IPS-18a (cell line): ENCODE results near the gene WDR35.
"Not testable (repeated sequence)": the region's sequence is repeated elsewhere in the genome, so short reads cannot be mapped to it uniquely, and the experiment has no call there.

Experiments used
- H3K27ac ChIP-seq: one replicate; pipeline ENCODE4 v1.5.1; 2013; ENCODE audit warnings: low read length
- H3K27me3 ChIP-seq: one replicate; pipeline ENCODE4 v1.6.1; 2013; ENCODE audit warnings: mild to moderate bottlenecking, low read length; ENCODE audit not compliant: control insufficient read depth, insufficient read depth
- H3K36me3 ChIP-seq: one replicate; pipeline ENCODE4 v1.6.1; 2013; ENCODE audit warnings: low read depth, low read length; ENCODE audit not compliant: control insufficient read depth
- H3K4me1 ChIP-seq: one replicate; pipeline ENCODE4 v1.6.1; 2013; ENCODE audit warnings: low read depth, low read length; ENCODE audit not compliant: control insufficient read depth
- H3K4me3 ChIP-seq: one replicate; pipeline ENCODE4 v1.5.1; 2013; ENCODE audit warnings: low read length
- H3K9ac ChIP-seq: one replicate; pipeline ENCODE4 v1.6.1; 2013; ENCODE audit warnings: mild to moderate bottlenecking, low read length, moderate library complexity
- H3K9me3 ChIP-seq: one replicate; pipeline ENCODE4 v1.6.1; 2013; ENCODE audit warnings: low read depth, low read length; ENCODE audit not compliant: control insufficient read depth

Gene WDR35

GRCh38 chr2:19885791-19886190, 104.1 kb downstream of the WDR35 start:
- Histone ChIP-seq H3K36me3 (no peaks in the 10 kb centered on the region), H3K4me1 (no peaks in the 10 kb centered on the region), H3K9ac (no peak overlapping the region), H3K27me3 (no peaks in the 10 kb centered on the region), H3K9me3 (no peaks in the 10 kb centered on the region), H3K4me3 (no peak overlapping the region), H3K27ac (no peak overlapping the region)

- H3K4me3 ChIP-seq, result no peak overlapping the region
- no peak overlapping the region for H3K27ac ChIP-seq
- H3K36me3 ChIP-seq, result no peaks in the 10 kb centered on the region
- H3K9ac ChIP-seq, result no peak overlapping the region
- no peaks in the 10 kb centered on the region for H3K27me3 ChIP-seq
- no peaks in the 10 kb centered on the region for H3K4me1 ChIP-seq
- no peaks in the 10 kb centered on the region for H3K9me3 ChIP-seq
These were observed 105.8 kb downstream of the WDR35 start for GRCh38 chr2:19883971-19884720.

- no peaks in the 10 kb centered on the region for H3K36me3 ChIP-seq
- no peaks in the 10 kb centered on the region for H3K9me3 ChIP-seq
- no peaks in the 10 kb centered on the region for H3K4me1 ChIP-seq
- no peak overlapping the region for H3K4me3 ChIP-seq
- no peaks in the 10 kb centered on the region for H3K27me3 ChIP-seq
- H3K27ac ChIP-seq, result no peak overlapping the region
- no peak overlapping the region for H3K9ac ChIP-seq
These were observed 106.4 kb downstream of the WDR35 start for GRCh38 chr2:19883486-19883885.

- no peak overlapping the region for H3K4me3 ChIP-seq
- H3K9ac ChIP-seq, result no peak overlapping the region
- H3K36me3 ChIP-seq, result no peaks in the 10 kb centered on the region
- H3K4me1 ChIP-seq, result no peaks in the 10 kb centered on the region
- no peaks in the 10 kb centered on the region for H3K27me3 ChIP-seq
- H3K9me3 ChIP-seq, result no peaks in the 10 kb centered on the region
- no peak overlapping the region for H3K27ac ChIP-seq
These were observed 107.6 kb downstream of the WDR35 start for GRCh38 chr2:19882286-19882685.

- Histone ChIP-seq H3K36me3 (no peaks in the 10 kb centered on the region), H3K27me3 (no peaks in the 10 kb centered on the region), H3K9me3 (no peaks in the 10 kb centered on the region), H3K9ac (no peak overlapping the region), H3K27ac (no peak overlapping the region), H3K4me1 (no peaks in the 10 kb centered on the region), H3K4me3 (no peak overlapping the region)
These were observed 108.0 kb downstream of the WDR35 start for GRCh38 chr2:19881908-19882265.

GRCh38 chr2:19881221-19881907, 108.5 kb downstream of the WDR35 start:
- no peaks in the 10 kb centered on the region for H3K9me3 ChIP-seq
- H3K27ac ChIP-seq, result no peak overlapping the region
- no peaks in the 10 kb centered on the region for H3K4me1 ChIP-seq
- no peaks in the 10 kb centered on the region for H3K36me3 ChIP-seq
- no peak overlapping the region for H3K9ac ChIP-seq
- H3K4me3 ChIP-seq, result no peak overlapping the region
- H3K27me3 ChIP-seq, result no peaks in the 10 kb centered on the region

GRCh38 chr2:19880191-19880590, 109.7 kb downstream of the WDR35 start:
- not testable (repeated sequence) for H3K27me3 ChIP-seq, H3K27ac ChIP-seq, H3K36me3 ChIP-seq, H3K4me3 ChIP-seq, H3K4me1 ChIP-seq, H3K9ac ChIP-seq, H3K9me3 ChIP-seq

GRCh38 chr2:19879120-19879519, 110.8 kb downstream of the WDR35 start:
- H3K4me3 ChIP-seq, result no peak overlapping the region
- no peaks in the 10 kb centered on the region for H3K27me3 ChIP-seq
- no peak overlapping the region for H3K27ac ChIP-seq

GRCh38 chr2:19878268-19879046, 111.4 kb downstream of the WDR35 start:
- Histone ChIP-seq H3K36me3 (no peaks in the 10 kb centered on the region), H3K27me3 (no peaks in the 10 kb centered on the region), H3K27ac (no peak overlapping the region), H3K4me3 (no peak overlapping the region), H3K4me1 (no peaks in the 10 kb centered on the region), H3K9me3 (no peaks in the 10 kb centered on the region), H3K9ac (no peak overlapping the region)

More at GRCh38 chr2:19879120-19879519, 110.8 kb downstream of the WDR35 start:
- Histone ChIP-seq H3K9me3 (no peaks in the 10 kb centered on the region), H3K9ac (no peak overlapping the region), H3K4me1 (no peaks in the 10 kb centered on the region), H3K36me3 (no peaks in the 10 kb centered on the region)

GRCh38 chr2:19876751-19877150, 113.2 kb downstream of the WDR35 start:
- no peaks in the 10 kb centered on the region for H3K9me3 ChIP-seq
- H3K4me3 ChIP-seq, result no peak overlapping the region
- no peak overlapping the region for H3K27ac ChIP-seq
- no peaks in the 10 kb centered on the region for H3K4me1 ChIP-seq
- H3K9ac ChIP-seq, result no peak overlapping the region
- H3K36me3 ChIP-seq, result no peaks in the 10 kb centered on the region
- H3K27me3 ChIP-seq, result no peaks in the 10 kb centered on the region

- Histone ChIP-seq H3K27ac (no peak overlapping the region), H3K4me3 (no peak overlapping the region), H3K36me3 (no peaks in the 10 kb centered on the region), H3K4me1 (no peaks in the 10 kb centered on the region), H3K9ac (no peak overlapping the region), H3K9me3 (no peaks in the 10 kb centered on the region), H3K27me3 (peaks cover 6% of the 10 kb centered on the region)
These were observed 114.6 kb downstream of the WDR35 start for GRCh38 chr2:19875280-19875679.
